Activated T-helper 17 cell treated with anti-CD3 and anti-CD28 coated beads, Interleukin-2, amount 50 U/mL, for 72 hours (primary cell): ENCODE results near the gene ZSWIM8. TPM values are rescaled to one million over a fixed set of nuclear protein-coding genes. Genes with fewer than 3 reads are reported as not detected.

Experiments used
- ATAC-seq: fragments of 150-1000 bp; cut with Tn5 transposase; replicated peaks from 2 replicates; pipeline ENCODE4 v1.10.0; 2021; ENCODE audit warnings: mild to moderate bottlenecking, moderate library complexity
- H3K27ac Mint-ChIP-seq: one replicate; pipeline ENCODE4 v1.8.0; 2022; ENCODE audit warnings: mixed read lengths
- H3K27me3 Mint-ChIP-seq: one replicate; pipeline ENCODE4 v1.8.0; 2022; ENCODE audit warnings: mixed read lengths
- H3K36me3 Mint-ChIP-seq: one replicate; pipeline ENCODE4 v1.8.0; 2022; ENCODE audit warnings: low read depth, mild to moderate bottlenecking, mixed read lengths
- H3K4me1 Mint-ChIP-seq: one replicate; pipeline ENCODE4 v1.8.0; 2022; ENCODE audit warnings: mixed read lengths
- H3K4me3 Mint-ChIP-seq: one replicate; pipeline ENCODE4 v1.8.0; 2022; ENCODE audit warnings: mild to moderate bottlenecking, mixed read lengths
- H3K9me3 Mint-ChIP-seq: one replicate; pipeline ENCODE4 v1.8.0; 2022; ENCODE audit warnings: mixed read lengths
- total RNA-seq, 2 donors: library from RNA; stranded (reverse); gene quantifications; one replicate each; pipeline ENCODE4 v1.2.3, GENCODE V29; 2022

ZSWIM8 gene
- total RNA-seq, 2 donors from 2014 or later, result 66.1 to 113 TPM

- peaks cover 98% of the 10 kb centered on the region for H3K36me3 Mint-ChIP-seq
- no peaks in the 10 kb centered on the region for H3K27me3 Mint-ChIP-seq
- peak overlapping the region; percentile 65 for H3K27ac Mint-ChIP-seq
- H3K9me3 Mint-ChIP-seq, result no peaks in the 10 kb centered on the region
- H3K4me3 Mint-ChIP-seq, result peak overlapping the region; percentile 49
- peak; percentile 57 for ATAC-seq
- peaks cover 31% of the 10 kb centered on the region for H3K4me1 Mint-ChIP-seq
These were observed 22.1 kb upstream of the ZSWIM8 start for GRCh38 chr10:73763343-73763742.

GRCh38 chr10:73765066-73765465 lies 20.3 kb upstream of the ZSWIM8 start:
- no peak for ATAC-seq
- Mint-ChIP-seq H3K36me3 (peaks cover 98% of the 10 kb centered on the region), H3K9me3 (no peaks in the 10 kb centered on the region)

GRCh38 chr10:73768881-73769280 lies 16.5 kb upstream of the ZSWIM8 start:
- peak overlapping the region; percentile 15 for H3K4me3 Mint-ChIP-seq
- no peaks in the 10 kb centered on the region for H3K9me3 Mint-ChIP-seq
- peak; percentile 13 for ATAC-seq
- H3K27ac Mint-ChIP-seq, result peak overlapping the region; percentile 64
- peaks cover 98% of the 10 kb centered on the region for H3K36me3 Mint-ChIP-seq
- H3K27me3 Mint-ChIP-seq, result no peaks in the 10 kb centered on the region
- H3K4me1 Mint-ChIP-seq, result peaks cover 19% of the 10 kb centered on the region

More at GRCh38 chr10:73765066-73765465, 20.3 kb upstream of the ZSWIM8 start:
- Mint-ChIP-seq H3K4me1 (peaks cover 28% of the 10 kb centered on the region), H3K27ac (no peak overlapping the region), H3K27me3 (no peaks in the 10 kb centered on the region), H3K4me3 (no peak overlapping the region)

GRCh38 chr10:73769396-73769795 lies 16.0 kb upstream of the ZSWIM8 start:
- peak overlapping the region; percentile 64 for H3K27ac Mint-ChIP-seq
- peak overlapping the region; percentile 15 for H3K4me3 Mint-ChIP-seq
- ATAC-seq, result no peak
- H3K36me3 Mint-ChIP-seq, result peaks cover 98% of the 10 kb centered on the region
- peaks cover 19% of the 10 kb centered on the region for H3K4me1 Mint-ChIP-seq
- no peaks in the 10 kb centered on the region for H3K27me3 Mint-ChIP-seq
- no peaks in the 10 kb centered on the region for H3K9me3 Mint-ChIP-seq

DNA sequence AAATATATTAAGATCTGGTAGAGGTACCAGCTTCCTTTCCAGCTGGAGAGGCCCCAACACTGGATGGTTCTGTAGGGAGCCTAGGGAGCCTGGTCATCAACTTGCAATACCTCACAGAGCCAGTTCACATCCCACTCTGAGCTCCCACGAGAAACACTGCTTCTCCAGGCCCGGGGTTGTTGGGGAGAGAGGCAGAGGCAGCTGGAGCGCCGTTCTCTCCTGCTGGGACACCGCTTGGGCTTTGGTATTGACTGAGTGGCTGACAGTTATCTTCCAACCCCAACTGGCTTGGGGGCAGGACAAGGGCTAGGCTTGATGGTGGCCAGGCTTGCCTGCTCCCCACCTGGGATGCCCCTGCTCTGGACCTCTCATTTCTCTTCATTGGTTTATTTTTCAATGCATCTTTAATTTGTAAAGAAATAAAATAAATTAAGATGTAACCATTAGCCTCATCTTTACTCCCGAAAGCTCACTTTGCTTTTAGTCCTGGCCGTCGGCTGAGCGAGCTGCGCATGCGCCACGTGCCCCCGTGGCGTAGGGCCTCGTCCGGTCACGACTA lies 13.6 kb upstream of the ZSWIM8 start:
- Mint-ChIP-seq H3K9me3 (no peaks in the 10 kb centered on the region), H3K4me1 (peaks cover 28% of the 10 kb centered on the region), H3K27me3 (no peaks in the 10 kb centered on the region), H3K4me3 (peak overlapping the region; percentile 97), H3K36me3 (peaks cover 98% of the 10 kb centered on the region), H3K27ac (peak overlapping the region; percentile 90)
- peak; percentile 5 for ATAC-seq

DNA sequence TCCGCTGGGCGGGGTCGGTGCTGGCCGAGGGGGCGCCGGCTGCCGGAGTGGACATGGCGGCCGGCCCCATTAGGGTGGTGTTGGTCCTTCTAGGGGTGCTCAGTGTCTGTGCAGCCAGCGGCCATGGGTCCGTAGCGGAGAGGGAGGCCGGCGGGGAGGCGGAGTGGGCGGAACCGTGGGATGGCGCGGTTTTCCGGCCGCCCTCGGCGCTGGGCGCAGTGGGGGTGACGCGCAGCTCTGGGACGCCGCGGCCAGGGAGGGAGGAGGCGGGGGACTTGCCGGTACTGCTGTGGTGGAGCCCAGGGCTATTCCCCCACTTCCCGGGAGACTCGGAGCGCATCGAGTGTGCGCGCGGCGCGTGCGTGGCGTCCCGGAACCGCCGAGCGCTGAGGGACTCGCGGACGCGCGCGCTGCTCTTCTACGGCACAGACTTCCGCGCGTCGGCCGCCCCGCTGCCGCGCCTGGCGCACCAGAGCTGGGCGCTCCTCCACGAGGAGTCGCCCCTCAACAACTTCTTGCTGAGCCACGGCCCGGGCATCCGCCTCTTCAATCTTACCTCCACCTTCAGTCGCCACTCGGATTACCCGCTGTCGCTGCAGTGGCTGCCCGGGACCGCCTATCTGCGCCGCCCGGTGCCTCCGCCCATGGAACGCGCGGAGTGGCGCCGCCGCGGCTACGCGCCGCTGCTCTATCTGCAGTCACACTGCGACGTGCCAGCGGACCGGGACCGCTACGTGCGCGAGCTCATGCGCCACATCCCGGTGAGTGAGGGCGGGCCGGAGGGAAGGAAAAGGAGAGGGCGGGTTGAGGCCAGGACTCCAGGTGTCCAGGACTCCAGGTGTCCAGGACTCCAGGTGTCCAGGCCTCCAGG lies 12.9 kb upstream of the ZSWIM8 start:
- peaks cover 28% of the 10 kb centered on the region for H3K4me1 Mint-ChIP-seq
- ATAC-seq, result peak; percentile 82

DNA sequence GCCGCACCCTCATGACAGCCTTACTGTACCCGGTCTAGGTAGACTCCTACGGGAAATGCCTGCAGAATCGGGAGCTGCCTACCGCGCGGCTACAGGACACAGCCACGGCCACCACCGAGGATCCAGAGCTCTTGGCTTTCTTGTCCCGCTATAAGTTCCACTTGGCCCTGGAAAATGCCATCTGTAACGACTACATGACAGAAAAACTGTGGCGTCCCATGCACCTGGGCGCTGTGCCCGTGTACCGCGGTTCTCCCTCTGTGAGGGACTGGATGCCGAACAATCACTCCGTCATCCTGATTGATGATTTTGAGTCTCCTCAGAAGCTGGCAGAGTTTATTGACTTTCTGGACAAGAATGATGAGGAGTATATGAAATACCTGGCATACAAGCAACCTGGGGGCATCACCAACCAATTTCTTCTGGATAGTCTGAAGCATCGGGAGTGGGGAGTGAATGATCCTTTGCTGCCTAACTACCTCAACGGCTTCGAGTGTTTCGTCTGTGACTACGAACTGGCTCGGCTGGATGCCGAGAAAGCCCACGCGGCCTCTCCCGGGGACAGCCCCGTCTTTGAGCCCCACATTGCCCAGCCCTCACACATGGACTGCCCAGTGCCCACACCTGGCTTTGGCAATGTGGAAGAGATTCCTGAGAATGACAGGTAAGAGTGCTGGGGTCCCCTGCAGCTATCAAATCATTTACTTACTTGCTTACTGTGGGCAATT lies 12.1 kb upstream of the ZSWIM8 start:
- Mint-ChIP-seq H3K4me3 (peak overlapping the region; percentile 97), H3K27me3 (no peaks in the 10 kb centered on the region), H3K27ac (peak overlapping the region; percentile 90), H3K4me1 (peaks cover 28% of the 10 kb centered on the region), H3K9me3 (no peaks in the 10 kb centered on the region), H3K36me3 (peaks cover 100% of the 10 kb centered on the region)
- ATAC-seq, result peak; percentile 10

More for the DNA sequence above, 12.9 kb upstream of the ZSWIM8 start:
- H3K36me3 Mint-ChIP-seq, result peaks cover 100% of the 10 kb centered on the region
- H3K4me3 Mint-ChIP-seq, result peak overlapping the region; percentile 97
- no peaks in the 10 kb centered on the region for H3K27me3 Mint-ChIP-seq
- no peaks in the 10 kb centered on the region for H3K9me3 Mint-ChIP-seq
- peak overlapping the region; percentile 90 for H3K27ac Mint-ChIP-seq

- peaks cover 23% of the 10 kb centered on the region for H3K4me1 Mint-ChIP-seq
- no peaks in the 10 kb centered on the region for H3K27me3 Mint-ChIP-seq
- peak overlapping the region; percentile 90 for H3K27ac Mint-ChIP-seq
- H3K9me3 Mint-ChIP-seq, result no peaks in the 10 kb centered on the region
- peaks cover 100% of the 10 kb centered on the region for H3K36me3 Mint-ChIP-seq
- H3K4me3 Mint-ChIP-seq, result peak overlapping the region; percentile 97
- no peak for ATAC-seq
These were observed 10.8 kb upstream of the ZSWIM8 start for GRCh38 chr10:73774637-73775036.

- H3K4me3 Mint-ChIP-seq, result no peak overlapping the region
- H3K36me3 Mint-ChIP-seq, result peaks cover 94% of the 10 kb centered on the region
- no peak overlapping the region for H3K27ac Mint-ChIP-seq
- H3K27me3 Mint-ChIP-seq, result no peaks in the 10 kb centered on the region
- H3K4me1 Mint-ChIP-seq, result peaks cover 24% of the 10 kb centered on the region
- ATAC-seq, result no peak
- no peaks in the 10 kb centered on the region for H3K9me3 Mint-ChIP-seq
These were observed 6.4 kb upstream of the ZSWIM8 start for GRCh38 chr10:73779018-73779417.

- Mint-ChIP-seq H3K4me3 (peak overlapping the region; percentile 93), H3K4me1 (peaks cover 24% of the 10 kb centered on the region), H3K27me3 (no peaks in the 10 kb centered on the region), H3K36me3 (peaks cover 87% of the 10 kb centered on the region), H3K9me3 (no peaks in the 10 kb centered on the region), H3K27ac (peak overlapping the region; percentile 96)
- no peak for ATAC-seq
These were observed 5.7 kb upstream of the ZSWIM8 start for GRCh38 chr10:73779539-73780197.

- peaks cover 22% of the 10 kb centered on the region for H3K4me1 Mint-ChIP-seq
- no peak for ATAC-seq
- H3K4me3 Mint-ChIP-seq, result peak overlapping the region; percentile 93
- peaks cover 86% of the 10 kb centered on the region for H3K36me3 Mint-ChIP-seq
- no peaks in the 10 kb centered on the region for H3K9me3 Mint-ChIP-seq
- H3K27me3 Mint-ChIP-seq, result no peaks in the 10 kb centered on the region
- H3K27ac Mint-ChIP-seq, result peak overlapping the region; percentile 96
These were observed 5.1 kb upstream of the ZSWIM8 start for GRCh38 chr10:73780301-73780700.

DNA sequence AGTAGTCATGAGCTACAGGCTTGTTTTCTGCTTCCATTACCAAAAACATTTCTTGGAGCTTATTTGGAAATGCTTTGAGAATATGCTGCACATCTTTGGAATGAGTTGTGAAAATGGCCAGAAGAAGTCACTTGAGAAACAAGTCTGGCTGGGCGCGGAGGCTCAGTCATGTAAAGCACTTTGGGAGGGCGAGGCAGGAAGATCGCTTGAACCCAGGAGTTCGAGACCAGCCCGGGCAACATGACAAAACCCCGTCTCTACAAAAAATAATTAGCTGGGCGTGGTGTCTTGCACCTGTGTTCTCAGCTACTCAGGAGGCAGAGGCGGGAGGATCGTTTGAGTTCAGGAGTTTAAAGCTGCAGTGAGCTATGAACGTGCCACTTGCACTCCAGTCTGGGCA lies 4.4 kb upstream of the ZSWIM8 start:
- H3K27ac Mint-ChIP-seq, result peak overlapping the region; percentile 96
- no peaks in the 10 kb centered on the region for H3K9me3 Mint-ChIP-seq
- H3K4me1 Mint-ChIP-seq, result peaks cover 15% of the 10 kb centered on the region

GRCh38 chr10:73781548-73781878 lies 3.9 kb upstream of the ZSWIM8 start:
- peaks cover 20% of the 10 kb centered on the region for H3K4me1 Mint-ChIP-seq
- peak overlapping the region; percentile 96 for H3K27ac Mint-ChIP-seq
- peak overlapping the region; percentile 93 for H3K4me3 Mint-ChIP-seq
- H3K9me3 Mint-ChIP-seq, result no peaks in the 10 kb centered on the region
- ATAC-seq, result peak; percentile 10
- no peaks in the 10 kb centered on the region for H3K27me3 Mint-ChIP-seq
- peaks cover 83% of the 10 kb centered on the region for H3K36me3 Mint-ChIP-seq

More for the DNA sequence above, 4.4 kb upstream of the ZSWIM8 start:
- Mint-ChIP-seq H3K27me3 (no peaks in the 10 kb centered on the region), H3K4me3 (peak overlapping the region; percentile 93), H3K36me3 (peaks cover 83% of the 10 kb centered on the region)
- no peak for ATAC-seq
